IMR-90 (cell line): Measurements from ENCODE around the gene INPP4A.

Source experiments
- CHD1 ChIP-seq: IDR thresholded peaks from 2 replicates; pipeline ENCODE4 v1.6.1; 2012; ENCODE audit warnings: low read depth, low read length, improper control_type of control experiment
- CTCF ChIP-seq: conservative IDR thresholded peaks from 2 replicates; pipeline ENCODE4 v1.5.1; 2012; ENCODE audit warnings: mild to moderate bottlenecking, low read depth, low read length, improper control_type of control experiment
- MAZ ChIP-seq: IDR thresholded peaks from 2 replicates; pipeline ENCODE4 v1.6.1; 2012; ENCODE audit warnings: low read depth, mild to moderate bottlenecking, low read length, improper control_type of control experiment, moderate library complexity, borderline replicate concordance

GRCh38 chr2:98463081-98463481 is 18.4 kb downstream of the INPP4A start:
- TF ChIP-seq CHD1 (no peak), CTCF (no peak), MAZ (no peak)
